ENCODE data around the gene MNAT1.
"Not testable (repeated sequence)": the region's sequence is repeated elsewhere in the genome, so short reads cannot be mapped to it uniquely, and the experiment has no call there.

MNAT1 gene

GRCh38 chr14:60862283-60862682 is 127.7 kb downstream of the MNAT1 start:
- DNase-seq: peak; percentile 42
- in situ Hi-C loops (cut with MboI; ENCODE audit: low pct_unique_long_range_greater_than_20kb, low sequenced_read_pairs): no loop called here

- DNase-seq: no peak
- in situ Hi-C loops (cut with MboI; ENCODE audit: low pct_unique_long_range_greater_than_20kb, low sequenced_read_pairs): no loop called here
These were observed 128.7 kb downstream of the MNAT1 start for GRCh38 chr14:60863249-60863648.

GRCh38 chr14:60865378-60866127 is 131.0 kb downstream of the MNAT1 start:
- no peak for DNase-seq
- in situ Hi-C loops (cut with MboI; ENCODE audit: low pct_unique_long_range_greater_than_20kb, low sequenced_read_pairs): no loop called here

GRCh38 chr14:60867503-60868172 is 133.1 kb downstream of the MNAT1 start:
- in situ Hi-C loops (cut with MboI; ENCODE audit: low pct_unique_long_range_greater_than_20kb, low sequenced_read_pairs): no loop called here
- DNase-seq: no peak

- DNase-seq: no peak
- in situ Hi-C loops (cut with MboI; ENCODE audit: low pct_unique_long_range_greater_than_20kb, low sequenced_read_pairs): no loop called here
These were observed 143.6 kb downstream of the MNAT1 start for GRCh38 chr14:60878121-60878520.

- in situ Hi-C loops (cut with MboI; ENCODE audit: low pct_unique_long_range_greater_than_20kb, low sequenced_read_pairs): no loop called here
These were observed 144.0 kb downstream of the MNAT1 start for GRCh38 chr14:60878536-60878935.

GRCh38 chr14:60882219-60882618 is 147.7 kb downstream of the MNAT1 start:
- in situ Hi-C loops (cut with MboI; ENCODE audit: low pct_unique_long_range_greater_than_20kb, low sequenced_read_pairs): no loop called here
- DNase-seq: no peak

More at GRCh38 chr14:60878536-60878935, 144.0 kb downstream of the MNAT1 start:
- DNase-seq: no peak

- no peak for DNase-seq
- in situ Hi-C loops (cut with MboI; ENCODE audit: low pct_unique_long_range_greater_than_20kb, low sequenced_read_pairs): no loop called here
These were observed 149.6 kb downstream of the MNAT1 start for GRCh38 chr14:60884134-60884533.

GRCh38 chr14:60890636-60891035 is 156.1 kb downstream of the MNAT1 start:
- DNase-seq; in situ Hi-C loops (cut with MboI; ENCODE audit: low pct_unique_long_range_greater_than_20kb, low sequenced_read_pairs): not testable (repeated sequence)

- in situ Hi-C loops (cut with MboI; ENCODE audit: low pct_unique_long_range_greater_than_20kb, low sequenced_read_pairs): no loop called here
- DNase-seq: no peak
These were observed 159.3 kb downstream of the MNAT1 start for GRCh38 chr14:60893911-60894310.

GRCh38 chr14:60904381-60904780 is 169.8 kb downstream of the MNAT1 start:
- in situ Hi-C loops (cut with MboI; ENCODE audit: low pct_unique_long_range_greater_than_20kb, low sequenced_read_pairs): no loop called here
- no peak for DNase-seq

- in situ Hi-C loops (cut with MboI; ENCODE audit: low pct_unique_long_range_greater_than_20kb, low sequenced_read_pairs): no loop called here
- DNase-seq: no peak
These were observed 171.4 kb downstream of the MNAT1 start for GRCh38 chr14:60905923-60906322.

- no peak for DNase-seq
- in situ Hi-C loops (cut with MboI; ENCODE audit: low pct_unique_long_range_greater_than_20kb, low sequenced_read_pairs): no loop called here
These were observed 181.2 kb downstream of the MNAT1 start for GRCh38 chr14:60915781-60916180.

- DNase-seq: no peak
- in situ Hi-C loops (cut with MboI; ENCODE audit: low pct_unique_long_range_greater_than_20kb, low sequenced_read_pairs): no loop called here
These were observed 187.5 kb downstream of the MNAT1 start for GRCh38 chr14:60922050-60922449.

- in situ Hi-C loops (cut with MboI; ENCODE audit: low pct_unique_long_range_greater_than_20kb, low sequenced_read_pairs): no loop called here
- no peak for DNase-seq
These were observed 190.7 kb downstream of the MNAT1 start for GRCh38 chr14:60925286-60925685.

GRCh38 chr14:60926002-60926401 is 191.4 kb downstream of the MNAT1 start:
- in situ Hi-C loops (cut with MboI; ENCODE audit: low pct_unique_long_range_greater_than_20kb, low sequenced_read_pairs): no loop called here

GRCh38 chr14:60931218-60931617 is 196.7 kb downstream of the MNAT1 start:
- in situ Hi-C loops (cut with MboI; ENCODE audit: low pct_unique_long_range_greater_than_20kb, low sequenced_read_pairs): no loop called here
- no peak for DNase-seq

More at GRCh38 chr14:60926002-60926401, 191.4 kb downstream of the MNAT1 start:
- DNase-seq: no peak

GRCh38 chr14:60933920-60934655 is 199.5 kb downstream of the MNAT1 start:
- in situ Hi-C loops (cut with MboI; ENCODE audit: low pct_unique_long_range_greater_than_20kb, low sequenced_read_pairs): no loop called here
- no peak for DNase-seq

- in situ Hi-C loops (cut with MboI; ENCODE audit: low pct_unique_long_range_greater_than_20kb, low sequenced_read_pairs): no loop called here
- DNase-seq: no peak
These were observed 200.8 kb downstream of the MNAT1 start for GRCh38 chr14:60935319-60935718.

- in situ Hi-C loops (cut with MboI; ENCODE audit: low pct_unique_long_range_greater_than_20kb, low sequenced_read_pairs): no loop called here
- no peak for DNase-seq
These were observed 209.1 kb downstream of the MNAT1 start for GRCh38 chr14:60943637-60944032.
